ENCODE results near the gene DPYSL4. TPM values are rescaled to one million over a fixed set of nuclear protein-coding genes. Genes with fewer than 3 reads are reported as not detected.

DPYSL4 gene
- total RNA-seq, 1 experiment from 2014 or later = 26.3 TPM

DNA sequence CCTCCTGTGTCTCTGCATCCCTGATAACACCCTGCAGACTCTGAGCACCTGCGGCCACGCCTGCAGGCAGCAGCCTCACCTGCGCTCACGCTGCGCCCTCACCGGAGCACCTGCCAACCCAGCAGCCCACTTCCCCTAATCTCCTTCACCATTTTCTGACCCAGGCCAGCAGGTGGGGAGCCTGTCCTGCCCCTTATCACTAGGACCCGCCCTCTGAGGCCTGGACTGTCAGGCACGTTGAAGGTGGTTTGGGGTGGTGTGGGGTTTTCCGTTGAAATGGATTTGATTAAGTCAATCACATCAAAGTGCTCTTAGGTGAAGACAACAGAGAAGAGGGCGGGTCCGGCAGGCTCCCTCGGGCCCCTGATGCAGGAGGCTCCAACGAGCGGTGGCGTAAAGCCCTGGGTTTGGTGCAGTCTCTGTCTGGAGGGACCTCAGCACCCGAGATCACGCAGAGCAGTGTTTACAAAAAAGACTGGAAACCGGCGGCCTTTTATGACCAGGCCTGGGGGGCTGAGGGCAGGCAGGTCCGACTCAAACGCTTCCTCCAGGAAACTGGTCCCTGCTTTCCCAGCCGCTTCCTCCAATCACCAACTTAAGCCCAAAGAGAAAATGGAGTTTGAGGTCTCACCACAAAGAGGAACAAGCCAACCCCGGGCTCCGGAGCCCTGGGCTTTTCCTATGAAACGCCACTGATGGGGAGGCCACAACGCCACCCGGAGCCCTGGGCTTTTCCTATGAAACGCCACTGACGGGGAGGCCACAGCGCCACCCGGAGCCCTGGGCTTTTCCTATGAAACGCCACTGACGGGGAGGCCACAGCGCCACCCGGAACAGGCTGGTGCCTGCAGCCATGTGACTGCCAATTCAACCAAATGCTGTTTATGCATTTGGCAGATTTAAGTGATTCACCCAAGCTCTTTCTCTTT lies 45.5 kb downstream of the DPYSL4 start:
- H3K4me2 ChIP-seq (ENCODE audit: insufficient read depth, insufficient read length, low read length) = no peak overlapping the region
- TF ChIP-seq CTCF (conservative IDR thresholded peaks at IDR 0.05) = no peak
- no peak overlapping the region for H2BK120ac ChIP-seq (ENCODE audit: low read depth, low read length, poor library complexity, severe bottlenecking)
- H3K36me3 Mint-ChIP-seq (ENCODE audit: insufficient read depth in 1 of 3, low read depth in 3 of 3) = peaks cover 3% of the 10 kb centered on the region in 3 experiments; a peak in 4 of 7 replicates
- H4K20me1 ChIP-seq (ENCODE audit: control insufficient read depth, insufficient read depth, insufficient read length) = no peaks in the 10 kb centered on the region
- no peak overlapping the region for H3K9ac ChIP-seq (ENCODE audit: extremely low read depth, insufficient read length, low read length)
- no peak overlapping the region for H3T11ph ChIP-seq (ENCODE audit: low read length)
- no peaks in the 10 kb centered on the region for H3K79me1 ChIP-seq (ENCODE audit: insufficient read depth, low read depth, low read length, poor library complexity, severe bottlenecking)
- H3K27me3 ChIP-seq (ENCODE audit: insufficient read depth, low read length) = no peaks in the 10 kb centered on the region
- no peak overlapping the region for H3K18ac ChIP-seq (ENCODE audit: insufficient read length, low read depth, low read length)
- H4K91ac ChIP-seq (ENCODE audit: insufficient read length, low read depth, low read length) = no peak overlapping the region
- H4K5ac ChIP-seq (ENCODE audit: insufficient read length, low read depth, low read length) = no peak overlapping the region
- H3K27ac ChIP-seq (ENCODE audit: insufficient read length, low read depth, low read length) = no peak overlapping the region
- no peak overlapping the region for H3K4ac ChIP-seq (ENCODE audit: low read depth, low read length)
- H3K23me2 ChIP-seq (ENCODE audit: insufficient read length, low read depth, low read length, poor library complexity, severe bottlenecking) = no peaks in the 10 kb centered on the region
- no CpG with 5 or more reads among the region's 35 CpGs for WGBS (ENCODE audit: extremely low coverage, insufficient read length, low lambda C conversion rate)
- no peak overlapping the region; a peak in 1 of 7 replicates for H3K27ac Mint-ChIP-seq
- no peaks in the 10 kb centered on the region for H3K9me3 Mint-ChIP-seq
- H4K8ac ChIP-seq (replicated peaks; ENCODE audit: insufficient read length, low read depth, low read length) = no peak overlapping the region
- H3K9me3 ChIP-seq (ENCODE audit: control insufficient read depth, low read depth, low read length) = no peaks in the 10 kb centered on the region
- no peak overlapping the region for H2BK15ac ChIP-seq (ENCODE audit: low read depth, low read length)
- no peak overlapping the region for H2AK5ac ChIP-seq (ENCODE audit: insufficient read length, low read length)
- no peak overlapping the region for H3K4me3 Mint-ChIP-seq
- no peaks in the 10 kb centered on the region for H3K4me1 ChIP-seq (ENCODE audit: insufficient read depth, low read length)
- H3K4me1 Mint-ChIP-seq = peaks cover 6 to 19% of the 10 kb centered on the region in 2 experiments
- H3K27me3 Mint-ChIP-seq (ENCODE audit: low read depth) = no peaks in the 10 kb centered on the region
- H2BK12ac ChIP-seq (ENCODE audit: insufficient read length, low read depth, low read length) = no peak overlapping the region
- no peak for DNase-seq
- H3K14ac ChIP-seq (ENCODE audit: insufficient read depth, low read length) = no peak overlapping the region
- H2BK20ac ChIP-seq (ENCODE audit: low read depth, low read length, poor library complexity, severe bottlenecking) = no peak overlapping the region
- no peak overlapping the region for H3K56ac ChIP-seq (ENCODE audit: insufficient read length, low read depth, low read length)
- no peak overlapping the region for H2BK5ac ChIP-seq (ENCODE audit: insufficient read length, low read length)
- no peak overlapping the region for H2AFZ ChIP-seq (ENCODE audit: low read length)
- no peak overlapping the region for H3K23ac ChIP-seq (ENCODE audit: insufficient read length, low read depth, low read length)
- no peaks in the 10 kb centered on the region for H3K79me2 ChIP-seq (ENCODE audit: insufficient read depth, low read length)

Data from H9 (cell line).